Liver (tissue), 9 donors: ENCODE results near the gene PLCD3. TPM values are rescaled to one million over a fixed set of nuclear protein-coding genes. Genes with fewer than 3 reads are reported as not detected.
"Not testable (repeated sequence)": the region's sequence is repeated elsewhere in the genome, so short reads cannot be mapped to it uniquely, and the experiment has no call there.

Experiments used
- DNase-seq: peaks from one replicate; pipeline ENCODE4 v3.0.0-alpha.2; 2017; ENCODE audit warnings: low spot score
- H3K27ac ChIP-seq, 2 donors: one replicate each; pipeline ENCODE4 v1.7.0; 2013; ENCODE audit warnings: inconsistent platforms in 2 of 2, low read length in 2 of 2, control low read depth in 1 of 2, low read depth in 1 of 2, mild to moderate bottlenecking in 1 of 2
- H3K27me3 ChIP-seq, 4 donors: one replicate each; pipeline versions ENCODE4 v1.6.1 to v1.7.0; 2013; ENCODE audit warnings: low read length in 3 of 4, inconsistent platforms in 1 of 4, mild to moderate bottlenecking in 1 of 4, moderate library complexity in 1 of 4; ENCODE audit not compliant: control insufficient read depth in 4 of 4, insufficient read depth in 4 of 4
- H3K36me3 ChIP-seq, 4 donors: one replicate each; pipeline versions ENCODE4 v1.6.1 to v1.7.0; 2013; ENCODE audit warnings: low read length in 3 of 4, mild to moderate bottlenecking in 3 of 4, low read depth in 1 of 4, moderate library complexity in 1 of 4; ENCODE audit not compliant: control insufficient read depth in 4 of 4, insufficient read depth in 3 of 4
- H3K4me1 ChIP-seq, 4 donors: one replicate each; pipeline versions ENCODE4 v1.6.1 to v1.7.0; 2013; ENCODE audit warnings: low read length in 3 of 4, mild to moderate bottlenecking in 3 of 4, moderate library complexity in 1 of 4; ENCODE audit not compliant: control insufficient read depth in 4 of 4, insufficient read depth in 4 of 4
- H3K4me3 ChIP-seq, 3 donors: one replicate each; pipeline versions ENCODE4 v1.6.1 to v1.7.0; 2013; ENCODE audit warnings: low read length in 3 of 3, control low read depth in 1 of 3, low read depth in 1 of 3, mild to moderate bottlenecking in 1 of 3
- H3K9ac ChIP-seq, 2 donors: one replicate each; pipeline ENCODE4 v1.7.0; 2013; ENCODE audit warnings: low read length in 2 of 2, mild to moderate bottlenecking in 2 of 2, moderate library complexity in 2 of 2, control low read depth in 1 of 2, low read depth in 1 of 2
- H3K9me3 ChIP-seq, 4 donors: one replicate each; pipeline versions ENCODE4 v1.6.1 to v1.7.0; 2013; ENCODE audit warnings: low read length in 3 of 4; ENCODE audit not compliant: control insufficient read depth in 4 of 4
- ATF3 ChIP-seq: IDR thresholded peaks from 2 replicates; pipeline ENCODE4 v1.6.1; 2016; ENCODE audit warnings: antibody characterized with exemption
- CTCF ChIP-seq: fragments of 150-350 bp; IDR thresholded peaks from 2 replicates; pipeline ENCODE4 v1.5.1; 2017; ENCODE audit warnings: improper control_type of control experiment, low read depth, low read length; ENCODE audit not compliant: missing input control
- FOXA1 ChIP-seq: IDR thresholded peaks from 2 replicates; pipeline ENCODE4 v1.6.1; 2016; ENCODE audit warnings: antibody characterized with exemption
- FOXA2 ChIP-seq: IDR thresholded peaks from 2 replicates; pipeline ENCODE4 v1.6.1; 2016; ENCODE audit warnings: antibody characterized with exemption
- GABPA ChIP-seq, 2 donors: IDR thresholded peaks in 1 of 2; conservative IDR thresholded peaks in 1 of 2; 2 replicates each; pipeline ENCODE4 v1.6.1; 2016; ENCODE audit warnings: antibody characterized with exemption in 2 of 2, mild to moderate bottlenecking in 1 of 2, moderate library complexity in 1 of 2
- HNF4G ChIP-seq: IDR thresholded peaks from 2 replicates; pipeline ENCODE4 v1.6.1; 2016; ENCODE audit warnings: antibody characterized with exemption
- JUND ChIP-seq, 2 donors: IDR thresholded peaks; 2 replicates each; pipeline ENCODE4 v1.6.1; 2016; ENCODE audit warnings: antibody characterized with exemption in 2 of 2
- MAX ChIP-seq: IDR thresholded peaks from 2 replicates; pipeline ENCODE4 v1.6.1; 2016; ENCODE audit warnings: antibody characterized with exemption
- RAD21 ChIP-seq, 2 donors: IDR thresholded peaks; 2 replicates each; pipeline ENCODE4 v1.6.1; 2016; ENCODE audit warnings: antibody characterized with exemption in 2 of 2, mild to moderate bottlenecking in 2 of 2
- REST ChIP-seq: IDR thresholded peaks from 2 replicates; pipeline ENCODE4 v1.6.1; 2016; ENCODE audit warnings: antibody characterized with exemption, mild to moderate bottlenecking
- RXRA ChIP-seq, 2 donors: IDR thresholded peaks; 2 replicates each; pipeline ENCODE4 v1.6.1; 2017 to 2018; ENCODE audit warnings: antibody characterized with exemption in 2 of 2, mild to moderate bottlenecking in 1 of 2
- TAF1 ChIP-seq: conservative IDR thresholded peaks from 2 replicates; pipeline ENCODE4 v1.6.1; 2016; ENCODE audit warnings: antibody characterized with exemption, mild to moderate bottlenecking
- YY1 ChIP-seq: IDR thresholded peaks from 2 replicates; pipeline ENCODE4 v1.6.1; 2016; ENCODE audit warnings: antibody characterized with exemption, mild to moderate bottlenecking
- ZBTB33 ChIP-seq: IDR thresholded peaks from 2 replicates; pipeline ENCODE4 v1.6.1; 2016; ENCODE audit warnings: antibody characterized with exemption
- WGBS: extraction: QIAGEN DNeasy Blood & Tissue Kit; methylation state at CpG from one replicate; pipeline ENCODE4 v1.1.7; 2013; 5-methylcytosine and 5-hydroxymethylcytosine counted together
- polyA plus RNA-seq, 2 donors: library from polyadenylated mRNA; stranded (reverse) in 1 of 2; unstranded in 1 of 2; fragments of 200-250 nt in 1 of 2; fragments of >200 nt in 1 of 2; fragmentation: Nextera tagmentation in 1 of 2; extraction: Ambion mirVana in 1 of 2; gene quantifications; one replicate each; pipeline versions ENCODE4 v1.2.1 to v1.2.3, GENCODE V29; 2013 to 2015
- total RNA-seq, 2 donors: library from RNA; depleted of rRNA; stranded (reverse); fragments of >200 nt; gene quantifications; one replicate each; pipeline ENCODE4 v1.2.3, GENCODE V29; 2014
- donor health status: healthy.
- donor health status: healthy.
- donor health status: healthy.
- donor health status: healthy.
- donor health status: healthy.

Gene PLCD3
- total and polyA plus RNA-seq, 4 donors: 0.28 to 2.3 (median 1.4) TPM

GRCh38 chr17:45125509-45125908 is 6.8 kb downstream of the PLCD3 start:
- WGBS: 98% methylated on average over 8 of the region's 8 CpGs
- Histone ChIP-seq H3K27ac (no peak overlapping the region), H3K4me1 (no peaks in the 10 kb centered on the region)

GRCh38 chr17:45124797-45125122 is 7.6 kb downstream of the PLCD3 start:
- not testable (repeated sequence) for H3K27me3 ChIP-seq, H3K9me3 ChIP-seq, H3K36me3 ChIP-seq, H3K4me3 ChIP-seq, DNase-seq, H3K27ac ChIP-seq, H3K4me1 ChIP-seq, H3K9ac ChIP-seq
- 91% methylated on average over 5 of the region's 5 CpGs for WGBS

More at GRCh38 chr17:45125509-45125908, 6.8 kb downstream of the PLCD3 start:
- DNase-seq: no peak
- no peak overlapping the region for H3K9ac ChIP-seq
- no peak overlapping the region for H3K4me3 ChIP-seq
- TF ChIP-seq FOXA2: no peak
- TF ChIP-seq GABPA (IDR thresholded peaks at IDR 0.05 in 1 of 2, conservative IDR thresholded peaks at IDR 0.05 in 1 of 2): no peak
- no peak for TF ChIP-seq TAF1
- TF ChIP-seq FOXA1: no peak
- no peak for TF ChIP-seq ATF3
- TF ChIP-seq MAX: no peak
- no peak for TF ChIP-seq ZBTB33
- no peak for TF ChIP-seq HNF4G
- no peak for TF ChIP-seq REST
- TF ChIP-seq RAD21 (IDR thresholded peaks at IDR 0.05): no peak
- TF ChIP-seq JUND (IDR thresholded peaks at IDR 0.05): no peak
- no peak for TF ChIP-seq YY1
- no peak for TF ChIP-seq RXRA (IDR thresholded peaks at IDR 0.05)
- TF ChIP-seq CTCF: no peak
- no peaks in the 10 kb centered on the region for H3K27me3 ChIP-seq
- no peaks in the 10 kb centered on the region for H3K9me3 ChIP-seq
- H3K36me3 ChIP-seq: no peaks in the 10 kb centered on the region
